KG1 (cell line): ENCODE measurements around the gene STMND1.

Experiments
- DNase-seq: peaks from one replicate; lab custom pipeline; 2025; lab: John Stamatoyannopoulos, UW

The STMND1 gene

GRCh38 chr6:17165383-17165782, 63.5 kb downstream of the STMND1 start:
- no peak for DNase-seq

GRCh38 chr6:17167327-17167979, 65.6 kb downstream of the STMND1 start:
- no peak for DNase-seq

GRCh38 chr6:17169291-17169690, 67.4 kb downstream of the STMND1 start:
- no peak for DNase-seq

DNA sequence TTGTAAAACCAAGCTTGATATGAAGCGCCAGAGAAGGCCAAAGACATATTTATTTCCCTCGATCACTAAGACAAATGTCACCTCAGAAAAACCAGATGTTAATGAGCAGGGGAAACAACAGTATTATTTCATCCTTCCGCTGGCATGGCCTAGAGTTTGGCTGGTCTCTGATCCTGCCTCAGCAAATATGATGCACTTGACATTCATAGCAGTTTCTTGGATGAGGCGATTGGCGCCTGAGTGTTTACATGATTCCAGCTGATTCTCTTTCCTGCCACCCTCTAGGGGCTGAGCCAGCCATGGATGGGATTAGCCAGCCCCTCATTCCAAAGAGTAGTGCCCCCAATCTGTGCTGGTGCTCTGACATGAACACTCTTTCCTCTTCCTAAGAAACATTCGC, 67.9 kb downstream of the STMND1 start:
- no peak for DNase-seq

- DNase-seq, result no peak
These were observed 71.1 kb downstream of the STMND1 start for GRCh38 chr6:17172836-17173470.

- no peak for DNase-seq
These were observed 76.5 kb downstream of the STMND1 start for GRCh38 chr6:17178326-17178725.

DNA sequence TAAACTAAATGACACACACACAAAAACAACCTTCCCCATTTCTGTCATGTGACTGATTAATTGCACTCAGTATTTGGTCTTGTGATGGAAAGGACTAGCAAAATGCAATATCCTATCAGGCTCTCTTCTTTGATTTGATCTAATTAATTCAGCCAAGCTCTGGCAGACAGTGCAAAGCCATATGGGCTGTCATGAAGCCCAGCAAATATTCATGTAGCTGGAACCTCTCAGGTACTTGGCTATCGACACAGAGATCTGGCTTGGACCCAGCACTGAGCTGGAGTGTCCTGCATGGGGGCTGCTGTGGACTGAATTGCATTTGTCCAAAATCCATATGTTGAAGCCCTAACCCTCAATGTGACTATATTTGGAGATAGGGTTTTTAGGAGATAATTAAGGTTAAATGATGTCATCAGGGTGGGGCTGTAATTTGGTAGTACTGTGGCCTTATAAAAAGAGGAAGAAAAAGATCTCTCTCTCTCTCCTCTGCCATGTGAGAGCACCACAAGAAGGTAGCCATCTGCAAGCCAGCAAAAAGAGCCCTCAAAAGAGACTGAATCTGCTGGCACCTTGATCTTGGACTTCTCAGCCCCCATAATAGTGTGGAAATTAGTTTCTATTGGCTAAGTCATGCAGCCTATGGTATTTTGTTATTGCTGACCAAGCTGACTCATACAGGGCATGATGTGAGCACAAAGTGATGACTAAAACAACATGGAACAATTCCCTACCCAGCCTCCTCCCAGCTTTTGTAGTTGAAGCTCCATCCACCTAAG, 77.1 kb downstream of the STMND1 start:
- no peak for DNase-seq

DNA sequence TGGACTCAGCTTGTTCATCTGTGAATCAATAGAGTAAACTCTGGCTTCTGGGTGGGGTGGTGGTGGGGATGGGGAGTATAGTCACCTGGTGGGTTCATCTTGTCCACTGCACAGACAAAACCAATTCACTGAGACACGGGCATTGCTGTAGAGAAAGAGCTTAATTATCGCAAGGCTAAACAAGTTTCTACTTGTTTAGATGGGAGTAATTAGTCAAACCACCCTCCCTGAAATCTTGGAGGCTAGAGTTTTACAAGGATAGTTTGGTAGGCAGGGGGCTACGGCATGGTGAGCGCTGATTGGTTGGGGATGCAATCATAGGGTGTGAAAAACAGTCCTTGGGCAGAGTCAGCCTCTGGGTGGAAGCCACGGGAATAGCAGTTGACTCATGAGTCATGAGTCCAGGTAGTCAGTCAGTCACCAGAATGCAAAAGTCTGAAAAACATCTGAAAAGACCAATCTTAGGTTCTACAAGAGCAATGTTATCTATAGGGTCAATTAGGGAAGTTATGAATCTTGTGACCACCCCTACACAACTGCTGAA, 77.8 kb downstream of the STMND1 start:
- DNase-seq, result no peak
